Liver (tissue), 9 donors: ENCODE measurements around the gene TCEA3. TPM values are rescaled to one million over a fixed set of nuclear protein-coding genes. Genes with fewer than 3 reads are reported as not detected.
A peak's percentile ranks its signal among the peaks of the same experiment; 100 is the strongest.

Experiments used
- DNase-seq: peaks from one replicate; pipeline ENCODE4 v3.0.0-alpha.2; 2017; ENCODE audit warnings: low spot score
- H3K27ac ChIP-seq, 2 donors: one replicate each; pipeline ENCODE4 v1.7.0; 2013; ENCODE audit warnings: inconsistent platforms in 2 of 2, low read length in 2 of 2, control low read depth in 1 of 2, low read depth in 1 of 2, mild to moderate bottlenecking in 1 of 2
- H3K27me3 ChIP-seq, 4 donors: one replicate each; pipeline versions ENCODE4 v1.6.1 to v1.7.0; 2013; ENCODE audit warnings: low read length in 3 of 4, inconsistent platforms in 1 of 4, mild to moderate bottlenecking in 1 of 4, moderate library complexity in 1 of 4; ENCODE audit not compliant: control insufficient read depth in 4 of 4, insufficient read depth in 4 of 4
- H3K36me3 ChIP-seq, 4 donors: one replicate each; pipeline versions ENCODE4 v1.6.1 to v1.7.0; 2013; ENCODE audit warnings: low read length in 3 of 4, mild to moderate bottlenecking in 3 of 4, low read depth in 1 of 4, moderate library complexity in 1 of 4; ENCODE audit not compliant: control insufficient read depth in 4 of 4, insufficient read depth in 3 of 4
- H3K4me1 ChIP-seq, 4 donors: one replicate each; pipeline versions ENCODE4 v1.6.1 to v1.7.0; 2013; ENCODE audit warnings: low read length in 3 of 4, mild to moderate bottlenecking in 3 of 4, moderate library complexity in 1 of 4; ENCODE audit not compliant: control insufficient read depth in 4 of 4, insufficient read depth in 4 of 4
- H3K4me3 ChIP-seq, 3 donors: one replicate each; pipeline versions ENCODE4 v1.6.1 to v1.7.0; 2013; ENCODE audit warnings: low read length in 3 of 3, control low read depth in 1 of 3, low read depth in 1 of 3, mild to moderate bottlenecking in 1 of 3
- H3K9ac ChIP-seq, 2 donors: one replicate each; pipeline ENCODE4 v1.7.0; 2013; ENCODE audit warnings: low read length in 2 of 2, mild to moderate bottlenecking in 2 of 2, moderate library complexity in 2 of 2, control low read depth in 1 of 2, low read depth in 1 of 2
- H3K9me3 ChIP-seq, 4 donors: one replicate each; pipeline versions ENCODE4 v1.6.1 to v1.7.0; 2013; ENCODE audit warnings: low read length in 3 of 4; ENCODE audit not compliant: control insufficient read depth in 4 of 4
- ATF3 ChIP-seq: IDR thresholded peaks from 2 replicates; pipeline ENCODE4 v1.6.1; 2016; ENCODE audit warnings: antibody characterized with exemption
- CTCF ChIP-seq: fragments of 150-350 bp; IDR thresholded peaks from 2 replicates; pipeline ENCODE4 v1.5.1; 2017; ENCODE audit warnings: improper control_type of control experiment, low read depth, low read length; ENCODE audit not compliant: missing input control
- EGR1 ChIP-seq, 2 donors: IDR thresholded peaks; 2 replicates each; pipeline ENCODE4 v1.6.1; 2016 to 2018; ENCODE audit warnings: antibody characterized with exemption in 2 of 2, low read depth in 2 of 2
- FOXA1 ChIP-seq: IDR thresholded peaks from 2 replicates; pipeline ENCODE4 v1.6.1; 2016; ENCODE audit warnings: antibody characterized with exemption
- FOXA2 ChIP-seq: IDR thresholded peaks from 2 replicates; pipeline ENCODE4 v1.6.1; 2016; ENCODE audit warnings: antibody characterized with exemption
- GABPA ChIP-seq, 2 donors: IDR thresholded peaks in 1 of 2; conservative IDR thresholded peaks in 1 of 2; 2 replicates each; pipeline ENCODE4 v1.6.1; 2016; ENCODE audit warnings: antibody characterized with exemption in 2 of 2, mild to moderate bottlenecking in 1 of 2, moderate library complexity in 1 of 2
- HNF4A ChIP-seq, 2 donors: conservative IDR thresholded peaks; 2 replicates each; pipeline ENCODE4 v1.6.1; 2016; ENCODE audit warnings: antibody characterized with exemption in 2 of 2, mild to moderate bottlenecking in 2 of 2
- HNF4G ChIP-seq: IDR thresholded peaks from 2 replicates; pipeline ENCODE4 v1.6.1; 2016; ENCODE audit warnings: antibody characterized with exemption
- JUND ChIP-seq, 2 donors: IDR thresholded peaks; 2 replicates each; pipeline ENCODE4 v1.6.1; 2016; ENCODE audit warnings: antibody characterized with exemption in 2 of 2
- NR2F2 ChIP-seq: IDR thresholded peaks from 2 replicates; pipeline ENCODE4 v1.6.1; 2016; ENCODE audit warnings: antibody characterized with exemption
- RAD21 ChIP-seq, 2 donors: IDR thresholded peaks; 2 replicates each; pipeline ENCODE4 v1.6.1; 2016; ENCODE audit warnings: antibody characterized with exemption in 2 of 2, mild to moderate bottlenecking in 2 of 2
- RXRA ChIP-seq, 2 donors: IDR thresholded peaks; 2 replicates each; pipeline ENCODE4 v1.6.1; 2017 to 2018; ENCODE audit warnings: antibody characterized with exemption in 2 of 2, mild to moderate bottlenecking in 1 of 2
- SP1 ChIP-seq: IDR thresholded peaks from 2 replicates; pipeline ENCODE4 v1.6.1; 2018; ENCODE audit warnings: antibody characterized with exemption, mild to moderate bottlenecking
- TAF1 ChIP-seq: conservative IDR thresholded peaks from 2 replicates; pipeline ENCODE4 v1.6.1; 2016; ENCODE audit warnings: antibody characterized with exemption, mild to moderate bottlenecking
- YY1 ChIP-seq: IDR thresholded peaks from 2 replicates; pipeline ENCODE4 v1.6.1; 2016; ENCODE audit warnings: antibody characterized with exemption, mild to moderate bottlenecking
- WGBS: extraction: QIAGEN DNeasy Blood & Tissue Kit; methylation state at CpG from one replicate; pipeline ENCODE4 v1.1.7; 2013; 5-methylcytosine and 5-hydroxymethylcytosine counted together
- polyA plus RNA-seq, 2 donors: library from polyadenylated mRNA; stranded (reverse) in 1 of 2; unstranded in 1 of 2; fragments of 200-250 nt in 1 of 2; fragments of >200 nt in 1 of 2; fragmentation: Nextera tagmentation in 1 of 2; extraction: Ambion mirVana in 1 of 2; gene quantifications; one replicate each; pipeline versions ENCODE4 v1.2.1 to v1.2.3, GENCODE V29; 2013 to 2015
- total RNA-seq, 2 donors: library from RNA; depleted of rRNA; stranded (reverse); fragments of >200 nt; gene quantifications; one replicate each; pipeline ENCODE4 v1.2.3, GENCODE V29; 2014
- TF ChIP-seq, protein P1 (sequence below): IDR thresholded peaks from 2 replicates; pipeline ENCODE4 v1.6.1; 2016; ENCODE audit warnings: antibody characterized with exemption, mild to moderate bottlenecking
- TF ChIP-seq, protein P2 (sequence below): IDR thresholded peaks from 2 replicates; pipeline ENCODE4 v1.6.1; 2016; ENCODE audit warnings: antibody characterized with exemption
- TF ChIP-seq, protein P3 (sequence below): IDR thresholded peaks from 2 replicates; pipeline ENCODE4 v1.6.1; 2016; ENCODE audit warnings: antibody characterized with exemption
- donor health status: healthy.
- donor health status: healthy.
- donor health status: healthy.
- donor health status: healthy.
- donor health status: healthy.

Gene TCEA3
- total and polyA plus RNA-seq, 4 donors = 29.6 to 142 (median 47.6) TPM

DNA sequence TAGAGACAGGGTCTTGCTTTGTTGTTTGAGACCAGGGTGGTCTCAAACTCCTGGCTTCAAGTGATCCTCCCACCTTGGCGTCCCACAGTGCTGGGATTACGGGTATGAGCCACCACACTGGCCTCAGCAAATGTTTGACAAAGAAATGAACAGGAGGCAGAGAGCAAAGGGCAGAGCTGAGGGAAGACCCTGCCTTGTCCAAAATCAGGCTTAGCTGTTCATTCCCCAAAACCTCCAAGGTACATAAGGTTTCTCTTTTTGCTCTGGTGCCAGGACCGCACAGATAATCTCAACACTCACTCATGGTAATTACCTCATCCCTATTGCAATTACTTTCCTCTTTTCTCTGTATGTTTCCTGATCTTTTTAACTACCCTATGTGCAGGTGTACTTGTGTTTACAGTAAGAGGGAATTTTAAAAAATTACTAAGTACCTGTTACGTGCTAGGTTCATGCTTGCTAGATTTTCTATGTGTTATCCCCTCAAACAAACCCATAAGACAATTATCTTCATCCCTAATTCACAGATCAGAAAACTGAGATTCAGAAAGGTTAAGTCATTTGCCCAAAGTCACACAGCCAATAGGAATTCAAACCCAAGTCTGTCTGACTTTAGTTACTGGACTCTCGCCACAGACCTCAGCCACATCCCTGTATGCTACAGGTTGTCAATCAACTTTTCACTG, 47.9 kb upstream of the TCEA3 start:
- Histone ChIP-seq H3K4me1 (peaks cover 15 to 59% (median 47%) of the 10 kb centered on the region in 4 donors), H3K9ac (no peak overlapping the region), H3K27me3 (no peaks in the 10 kb centered on the region), H3K27ac (peak overlapping the region; percentile 60 to 85), H3K9me3 (no peaks in the 10 kb centered on the region), H3K36me3 (no peaks in the 10 kb centered on the region), H3K4me3 (no peak overlapping the region)
- TF ChIP-seq, protein P1, sequence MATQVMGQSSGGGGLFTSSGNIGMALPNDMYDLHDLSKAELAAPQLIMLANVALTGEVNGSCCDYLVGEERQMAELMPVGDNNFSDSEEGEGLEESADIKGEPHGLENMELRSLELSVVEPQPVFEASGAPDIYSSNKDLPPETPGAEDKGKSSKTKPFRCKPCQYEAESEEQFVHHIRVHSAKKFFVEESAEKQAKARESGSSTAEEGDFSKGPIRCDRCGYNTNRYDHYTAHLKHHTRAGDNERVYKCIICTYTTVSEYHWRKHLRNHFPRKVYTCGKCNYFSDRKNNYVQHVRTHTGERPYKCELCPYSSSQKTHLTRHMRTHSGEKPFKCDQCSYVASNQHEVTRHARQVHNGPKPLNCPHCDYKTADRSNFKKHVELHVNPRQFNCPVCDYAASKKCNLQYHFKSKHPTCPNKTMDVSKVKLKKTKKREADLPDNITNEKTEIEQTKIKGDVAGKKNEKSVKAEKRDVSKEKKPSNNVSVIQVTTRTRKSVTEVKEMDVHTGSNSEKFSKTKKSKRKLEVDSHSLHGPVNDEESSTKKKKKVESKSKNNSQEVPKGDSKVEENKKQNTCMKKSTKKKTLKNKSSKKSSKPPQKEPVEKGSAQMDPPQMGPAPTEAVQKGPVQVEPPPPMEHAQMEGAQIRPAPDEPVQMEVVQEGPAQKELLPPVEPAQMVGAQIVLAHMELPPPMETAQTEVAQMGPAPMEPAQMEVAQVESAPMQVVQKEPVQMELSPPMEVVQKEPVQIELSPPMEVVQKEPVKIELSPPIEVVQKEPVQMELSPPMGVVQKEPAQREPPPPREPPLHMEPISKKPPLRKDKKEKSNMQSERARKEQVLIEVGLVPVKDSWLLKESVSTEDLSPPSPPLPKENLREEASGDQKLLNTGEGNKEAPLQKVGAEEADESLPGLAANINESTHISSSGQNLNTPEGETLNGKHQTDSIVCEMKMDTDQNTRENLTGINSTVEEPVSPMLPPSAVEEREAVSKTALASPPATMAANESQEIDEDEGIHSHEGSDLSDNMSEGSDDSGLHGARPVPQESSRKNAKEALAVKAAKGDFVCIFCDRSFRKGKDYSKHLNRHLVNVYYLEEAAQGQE = no peak
- no peak for TF ChIP-seq TAF1
- TF ChIP-seq RXRA (IDR thresholded peaks at IDR 0.05) = peak; percentile 15 to 56
- no peak for TF ChIP-seq EGR1 (IDR thresholded peaks at IDR 0.05; ENCODE audit: low read depth in 2 of 2)
- peak; percentile 63 to 75 for TF ChIP-seq HNF4A (conservative IDR thresholded peaks at IDR 0.05)
- TF ChIP-seq YY1 = peak; percentile 10
- no peak for TF ChIP-seq NR2F2
- TF ChIP-seq, protein P2, sequence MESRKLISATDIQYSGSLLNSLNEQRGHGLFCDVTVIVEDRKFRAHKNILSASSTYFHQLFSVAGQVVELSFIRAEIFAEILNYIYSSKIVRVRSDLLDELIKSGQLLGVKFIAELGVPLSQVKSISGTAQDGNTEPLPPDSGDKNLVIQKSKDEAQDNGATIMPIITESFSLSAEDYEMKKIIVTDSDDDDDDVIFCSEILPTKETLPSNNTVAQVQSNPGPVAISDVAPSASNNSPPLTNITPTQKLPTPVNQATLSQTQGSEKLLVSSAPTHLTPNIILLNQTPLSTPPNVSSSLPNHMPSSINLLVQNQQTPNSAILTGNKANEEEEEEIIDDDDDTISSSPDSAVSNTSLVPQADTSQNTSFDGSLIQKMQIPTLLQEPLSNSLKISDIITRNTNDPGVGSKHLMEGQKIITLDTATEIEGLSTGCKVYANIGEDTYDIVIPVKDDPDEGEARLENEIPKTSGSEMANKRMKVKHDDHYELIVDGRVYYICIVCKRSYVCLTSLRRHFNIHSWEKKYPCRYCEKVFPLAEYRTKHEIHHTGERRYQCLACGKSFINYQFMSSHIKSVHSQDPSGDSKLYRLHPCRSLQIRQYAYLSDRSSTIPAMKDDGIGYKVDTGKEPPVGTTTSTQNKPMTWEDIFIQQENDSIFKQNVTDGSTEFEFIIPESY = no peak
- TF ChIP-seq, protein P3, sequence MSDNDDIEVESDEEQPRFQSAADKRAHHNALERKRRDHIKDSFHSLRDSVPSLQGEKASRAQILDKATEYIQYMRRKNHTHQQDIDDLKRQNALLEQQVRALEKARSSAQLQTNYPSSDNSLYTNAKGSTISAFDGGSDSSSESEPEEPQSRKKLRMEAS = no peak
- TF ChIP-seq CTCF = no peak
- TF ChIP-seq ATF3 = no peak
- TF ChIP-seq JUND (IDR thresholded peaks at IDR 0.05) = peak in 1 of 2 donors; percentile 15
- peak; percentile 17 for TF ChIP-seq HNF4G
- TF ChIP-seq FOXA2 = no peak
- no peak for TF ChIP-seq FOXA1
- TF ChIP-seq SP1 = peak; percentile 72
- no peak for TF ChIP-seq GABPA (IDR thresholded peaks at IDR 0.05 in 1 of 2, conservative IDR thresholded peaks at IDR 0.05 in 1 of 2)
- TF ChIP-seq RAD21 (IDR thresholded peaks at IDR 0.05) = peak in 1 of 2 donors; percentile 30
- no peak for DNase-seq
- WGBS = 54% methylated on average over 5 of the region's 5 CpGs
